Measurements from ENCODE around the gene ETV3.
A peak's percentile ranks its signal among the peaks of the same experiment; 100 is the strongest.

The ETV3 gene

DNA sequence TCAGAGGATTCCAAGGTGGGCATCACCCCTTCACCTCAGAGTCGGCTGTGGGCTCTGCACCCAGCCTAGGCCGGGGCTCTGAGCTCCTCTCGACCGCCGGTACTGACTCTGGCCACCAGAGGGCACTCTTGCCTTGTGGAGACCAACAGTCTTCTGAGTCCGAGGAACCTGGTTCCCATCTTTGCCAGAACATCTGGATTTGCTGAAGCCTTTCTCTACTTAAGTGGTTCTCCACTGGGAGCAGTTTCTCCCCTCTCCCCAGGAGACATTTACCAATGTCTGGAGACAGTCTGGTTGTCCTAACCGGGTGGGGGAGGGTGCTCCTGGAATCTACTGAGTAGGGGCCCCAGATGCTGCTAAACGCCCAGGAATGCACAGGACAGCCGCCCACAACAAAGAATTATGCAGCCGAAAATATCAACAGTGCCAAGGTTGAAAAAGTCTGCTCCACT lies 48.0 kb downstream of the ETV3 start:
- peak; percentile 98 for DNase-seq

DNA sequence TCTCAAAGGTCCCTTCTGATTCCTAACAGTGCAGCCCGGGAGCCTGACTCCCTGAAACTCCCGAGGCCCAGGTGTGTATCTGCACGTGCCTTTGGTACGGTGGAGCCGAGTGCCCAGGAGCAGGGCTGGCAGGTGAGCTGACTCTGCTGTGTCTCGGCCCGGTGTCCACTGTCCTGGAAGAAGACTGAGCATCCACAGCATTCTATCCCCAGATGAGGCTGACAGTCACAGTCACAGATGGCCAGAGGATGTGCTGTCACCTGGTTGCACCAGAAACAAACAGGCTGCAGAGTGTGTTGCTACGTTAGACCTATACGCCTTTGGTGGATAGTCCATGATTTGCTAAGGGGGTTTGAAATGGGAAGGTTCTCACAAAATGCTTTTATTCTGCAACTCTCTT lies 48.4 kb downstream of the ETV3 start:
- peak; percentile 49 for DNase-seq

DNA sequence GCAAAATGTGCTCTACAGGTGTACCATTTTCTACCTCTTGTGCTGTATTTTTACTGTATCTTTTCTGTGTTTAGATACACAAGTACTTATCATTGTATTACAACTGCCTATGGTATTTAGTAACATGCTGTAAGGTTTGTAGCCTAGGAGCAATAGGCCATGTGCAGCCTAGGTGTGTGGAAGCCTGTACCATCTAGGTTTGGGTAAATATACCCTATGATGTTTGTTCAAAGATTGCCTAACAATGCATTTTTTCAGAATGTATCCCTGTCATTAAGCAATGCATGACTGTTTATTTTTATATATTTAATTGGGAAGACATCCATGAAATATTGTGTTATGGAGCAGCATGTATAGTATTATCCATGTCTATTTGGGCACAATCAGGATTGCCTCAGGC lies 49.6 kb downstream of the ETV3 start:
- peak; percentile 12 for DNase-seq

DNA sequence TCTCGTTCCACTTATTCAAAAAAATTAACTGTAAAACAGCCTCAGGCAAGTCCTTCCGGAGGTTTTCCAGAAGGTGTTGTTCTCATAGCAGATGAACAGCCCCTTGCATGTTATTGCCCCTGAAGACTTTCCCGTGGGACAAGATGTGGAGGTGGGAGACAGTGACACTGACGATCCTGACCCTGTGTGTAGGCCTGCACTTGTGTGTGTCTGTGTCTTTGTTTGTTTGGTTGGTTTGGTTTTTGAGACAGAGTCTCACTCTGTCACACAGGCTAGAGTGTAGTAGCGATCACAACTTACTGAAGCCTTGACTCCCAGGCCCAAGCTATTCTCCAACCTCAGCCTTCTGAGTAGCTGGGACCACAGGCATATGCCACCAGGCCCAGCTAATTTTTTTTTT lies 51.2 kb downstream of the ETV3 start:
- peak; percentile 20 for DNase-seq

DNA sequence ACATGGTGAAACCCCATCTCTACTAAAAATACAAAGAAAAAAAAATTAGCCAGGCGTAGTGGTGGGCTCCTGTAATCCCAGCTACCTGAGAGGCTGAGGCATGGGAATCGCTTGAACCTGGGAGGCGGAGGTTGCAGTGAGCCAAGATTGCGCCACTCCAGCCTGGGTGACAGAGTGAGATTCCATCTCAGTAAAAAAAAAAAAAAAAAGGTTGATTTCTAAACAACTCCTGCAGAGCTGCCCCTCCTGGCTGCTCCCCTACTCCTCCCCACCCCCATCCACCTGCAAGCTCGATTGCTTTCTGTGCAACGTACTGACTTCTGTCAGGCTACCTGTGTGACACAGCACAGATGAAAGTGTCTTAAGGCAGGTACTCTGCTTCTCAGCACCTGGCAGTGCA lies 51.9 kb downstream of the ETV3 start:
- DNase-seq = peak; percentile 35

DNA sequence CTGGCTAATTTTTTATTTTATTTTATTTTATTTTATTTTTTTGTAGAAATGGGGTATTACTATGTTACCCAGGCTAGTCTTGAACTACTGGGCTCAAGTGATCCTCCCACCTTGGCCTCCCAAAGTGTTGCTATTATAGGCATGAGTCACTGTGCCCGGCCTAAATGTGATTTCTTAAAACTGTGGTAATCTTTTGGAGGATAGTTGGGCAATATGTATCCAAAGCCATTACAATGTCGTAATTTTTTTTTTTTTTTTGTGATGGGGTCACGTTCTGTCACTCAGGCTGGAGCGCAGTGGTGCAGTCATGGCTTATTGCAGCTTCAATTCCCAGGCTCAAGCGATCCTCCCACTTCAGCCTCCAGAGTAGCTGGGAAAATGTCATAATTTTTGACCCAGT lies 52.8 kb downstream of the ETV3 start:
- no peak for DNase-seq

DNA sequence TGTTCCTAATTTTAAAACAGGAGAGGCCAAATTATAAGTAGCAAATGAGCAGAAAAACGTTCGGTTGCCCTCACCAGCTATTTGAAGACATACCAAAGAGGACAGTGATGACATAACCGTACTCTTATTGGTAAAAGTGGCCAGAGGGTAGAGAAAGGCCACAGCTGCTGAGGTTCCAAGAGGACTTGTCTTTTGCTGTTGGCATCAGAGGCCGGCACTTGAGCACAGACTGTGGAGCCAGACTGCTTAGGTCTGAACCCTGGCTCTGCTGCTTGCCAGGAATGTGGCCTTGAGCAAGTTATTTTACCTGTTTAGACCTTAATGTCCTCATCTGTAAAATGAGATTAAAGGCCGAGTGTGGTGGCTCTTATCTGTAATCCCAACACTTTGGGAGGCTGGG lies 53.5 kb downstream of the ETV3 start:
- DNase-seq = peak; percentile 10

DNA sequence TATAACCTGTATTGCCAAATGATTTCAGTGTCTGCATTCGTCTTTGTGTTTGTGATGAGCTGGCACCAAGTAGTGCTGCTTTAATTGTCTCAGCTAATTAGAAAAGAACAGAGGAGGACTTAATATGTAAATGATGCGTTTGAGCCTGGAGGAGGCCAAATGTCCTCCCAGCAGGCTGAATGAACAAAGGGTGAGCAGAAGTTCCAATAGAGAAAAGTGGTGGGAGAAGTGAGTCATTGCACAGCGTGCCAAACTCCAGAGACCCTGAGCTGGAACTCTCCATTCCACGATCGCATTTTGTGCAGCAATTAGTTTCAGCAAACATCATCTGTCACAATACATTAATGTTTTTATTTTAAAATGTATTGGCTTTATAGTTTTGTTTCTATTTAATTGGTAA lies 56.5 kb downstream of the ETV3 start:
- DNase-seq = peak; percentile 8

DNA sequence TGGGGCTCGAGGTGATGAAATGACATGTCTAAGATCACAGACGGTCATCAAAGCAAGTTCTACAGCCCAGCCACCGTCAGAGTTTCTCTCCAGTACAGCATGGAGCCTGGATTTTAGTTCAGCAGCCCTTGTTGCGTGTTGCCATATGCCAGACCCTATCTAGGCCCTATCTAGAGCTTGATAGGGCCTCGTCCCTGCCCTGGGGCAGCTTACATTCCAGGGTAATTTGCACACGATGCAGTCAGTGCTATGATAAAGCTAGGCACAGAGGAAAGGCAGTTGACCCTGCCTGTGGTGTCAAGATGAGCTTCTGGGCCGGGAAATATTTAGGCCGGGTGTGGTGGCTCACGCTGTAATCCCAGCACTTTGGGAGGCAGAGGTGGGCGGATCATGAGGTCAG lies 57.5 kb downstream of the ETV3 start:
- no peak for DNase-seq

DNA sequence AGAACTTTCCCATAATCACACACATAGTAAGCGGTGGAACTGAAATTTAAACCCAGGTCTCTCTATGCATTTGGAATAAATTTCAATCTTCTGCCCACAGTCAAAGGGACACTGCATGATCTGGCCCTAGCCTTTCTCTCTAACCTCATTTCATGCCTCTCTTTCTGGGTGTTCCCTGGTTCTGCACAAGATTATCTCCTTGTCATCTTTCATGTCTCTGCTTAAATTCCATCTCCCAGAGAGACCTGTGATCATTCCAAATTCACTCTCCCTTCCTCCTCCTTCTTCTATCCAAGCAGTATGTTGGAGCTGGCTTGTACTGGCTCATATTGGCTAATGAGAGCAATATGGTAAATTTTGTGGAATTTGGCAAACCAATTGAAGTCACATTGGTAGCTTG lies 60.8 kb downstream of the ETV3 start:
- no peak for DNase-seq

DNA sequence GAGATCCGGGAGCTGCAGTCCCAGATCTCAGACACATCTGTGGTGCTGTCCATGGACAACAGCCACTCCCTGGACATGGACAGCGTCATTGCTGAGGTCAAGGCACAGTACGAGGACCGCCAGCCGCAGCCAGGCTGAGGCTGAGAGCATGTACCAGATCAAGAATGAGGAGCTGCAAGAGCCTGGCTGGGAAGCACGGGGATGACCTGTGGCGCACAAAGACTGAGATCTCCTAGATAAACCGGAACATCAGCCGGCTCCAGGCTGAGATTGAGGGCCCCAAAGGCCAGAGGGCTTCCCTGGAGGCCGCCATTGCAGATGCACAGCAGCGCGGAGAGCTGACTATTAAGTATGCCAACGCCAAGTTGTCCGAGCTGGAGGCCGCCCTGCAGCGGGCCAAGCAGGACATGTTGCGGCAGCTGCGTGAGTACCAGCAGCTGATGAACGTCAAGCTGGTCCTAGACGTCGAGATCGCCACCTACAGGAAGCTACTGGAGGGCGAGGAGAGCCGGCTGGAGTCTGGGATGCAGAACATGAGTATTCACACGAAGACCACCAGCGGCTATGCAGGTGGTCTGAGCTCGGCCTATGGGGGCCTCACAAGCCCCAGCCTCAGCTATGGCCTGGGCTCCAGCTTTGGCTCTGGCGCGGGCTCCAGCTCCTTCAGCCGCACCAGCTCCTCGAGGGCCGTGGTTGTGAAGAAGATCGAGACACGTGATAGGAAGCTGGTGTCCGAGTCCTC lies 64.1 kb downstream of the ETV3 start:
- peak; percentile 69 for DNase-seq

Data from activated CD8-positive, alpha-beta memory T cell treated with anti-CD3 and anti-CD28 coated beads, Interleukin-2, amount 50 U/mL, for 48 hours (primary cell).